Forelimb muscle (tissue), 1 donor: ENCODE data around the gene LCN1. TPM values are rescaled to one million over a fixed set of nuclear protein-coding genes. Genes with fewer than 3 reads are reported as not detected.
A peak's percentile ranks its signal among the peaks of the same experiment; 100 is the strongest.

ENCODE experiments used
- DNase-seq: peaks from one replicate; pipeline ENCODE4 v3.0.0-alpha.2; 2013; ENCODE audit warnings: low read depth
- polyA plus RNA-seq: library from polyadenylated mRNA; unstranded; fragments of 120-200 nt; gene quantifications from one replicate; pipeline ENCODE4 v1.2.1, GENCODE V29; 2013; ENCODE audit not compliant: insufficient read length

Gene LCN1
- polyA plus RNA-seq, 1 donor: not detected

DNA sequence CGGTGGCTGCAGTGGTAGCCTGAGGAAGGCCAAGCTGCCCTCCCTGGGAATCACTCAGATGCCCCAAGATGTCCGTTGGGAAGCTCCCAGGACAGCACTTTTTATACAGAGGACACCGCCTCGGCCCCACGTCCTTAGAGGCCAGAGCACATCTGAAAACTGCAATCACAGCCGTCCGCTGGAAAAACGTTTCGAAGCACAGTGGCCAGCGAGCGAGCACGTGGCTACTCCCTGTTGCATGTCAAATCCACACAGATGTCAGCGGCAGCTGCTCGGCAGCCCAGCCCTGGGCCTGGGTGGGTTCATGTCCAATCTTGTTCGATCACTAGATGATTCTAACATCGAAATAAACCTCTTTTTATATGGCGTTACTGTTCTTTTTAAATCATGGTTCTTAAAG lies 32.7 kb upstream of the LCN1 start:
- no peak for DNase-seq

DNA sequence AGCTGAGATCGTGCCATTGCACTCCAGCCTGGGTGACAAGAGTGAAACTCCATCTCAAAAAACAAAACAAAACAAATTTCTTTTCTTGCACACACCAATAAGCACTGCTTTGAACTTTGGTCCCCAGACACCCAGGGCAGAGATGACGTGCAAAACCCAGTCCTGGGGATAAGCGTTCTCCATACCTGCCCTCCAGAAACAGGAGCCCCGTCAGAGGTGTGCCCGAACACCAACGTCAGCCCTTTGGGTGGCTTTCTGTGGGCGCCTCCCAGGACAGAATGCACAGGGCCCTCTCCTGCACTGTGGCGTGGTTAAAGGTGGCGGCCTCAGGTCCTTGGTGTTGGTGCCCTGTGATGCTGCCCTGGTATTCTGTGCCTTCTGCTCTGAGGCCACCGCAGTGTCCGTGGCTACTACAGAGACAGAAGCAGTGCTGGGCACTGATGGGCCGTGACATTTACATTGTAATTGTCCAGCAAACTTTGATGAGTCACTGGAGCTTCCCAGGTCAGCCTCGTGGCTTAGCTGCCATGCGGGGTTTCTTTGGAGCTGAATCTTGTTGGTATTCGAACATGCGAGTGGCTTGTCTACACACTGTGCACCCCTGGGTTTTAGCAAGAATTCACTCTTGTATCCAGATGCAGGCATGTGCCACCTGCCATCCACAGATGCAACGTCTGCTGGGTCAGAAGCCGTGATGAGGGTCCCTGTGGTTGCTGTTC lies 31.9 kb upstream of the LCN1 start:
- DNase-seq: no peak

- no peak for DNase-seq
Measured at GRCh38 chr9:135490166-135490870, 30.9 kb upstream of the LCN1 start.

- DNase-seq: no peak
Measured at GRCh38 chr9:135490980-135491464, 30.2 kb upstream of the LCN1 start.

GRCh38 chr9:135491764-135492163 lies 29.5 kb upstream of the LCN1 start:
- no peak for DNase-seq

DNA sequence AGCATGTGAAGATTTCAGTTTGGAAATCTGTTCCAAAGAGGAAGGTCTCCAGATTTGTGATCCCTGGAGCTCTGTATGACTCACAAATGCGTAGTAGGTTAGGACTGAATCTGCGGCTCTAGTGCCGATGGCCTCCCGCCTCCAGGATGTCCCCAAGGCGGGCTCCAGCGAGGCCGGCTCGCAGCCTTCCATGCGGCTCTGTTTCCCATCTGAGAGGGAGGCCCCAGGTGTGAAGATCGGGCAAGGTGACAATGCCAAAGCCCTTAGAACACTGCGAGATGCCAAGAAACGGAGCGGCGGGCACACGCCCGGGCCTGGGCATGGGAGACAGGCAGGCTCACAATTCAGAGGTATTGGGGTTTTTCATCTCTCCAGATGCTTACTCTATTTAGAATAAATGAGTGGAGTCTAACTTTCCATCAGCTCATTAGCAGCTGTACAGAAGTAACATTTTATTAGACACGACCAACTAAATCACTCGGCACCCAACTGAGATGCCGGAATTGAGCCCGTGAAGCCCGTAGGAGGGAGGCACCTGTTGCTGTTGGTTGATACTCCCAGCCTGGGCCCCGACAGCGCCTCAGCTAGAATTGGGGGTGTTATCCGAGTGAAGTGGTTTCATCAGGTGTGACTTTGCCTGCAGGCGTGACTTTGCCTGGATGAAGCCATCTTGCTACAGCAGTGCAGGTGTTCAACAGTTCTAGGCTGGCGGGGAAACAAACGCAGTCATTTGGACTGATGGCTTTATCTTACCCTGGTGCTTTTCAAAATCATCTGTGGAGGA lies 28.2 kb upstream of the LCN1 start:
- no peak for DNase-seq

DNA sequence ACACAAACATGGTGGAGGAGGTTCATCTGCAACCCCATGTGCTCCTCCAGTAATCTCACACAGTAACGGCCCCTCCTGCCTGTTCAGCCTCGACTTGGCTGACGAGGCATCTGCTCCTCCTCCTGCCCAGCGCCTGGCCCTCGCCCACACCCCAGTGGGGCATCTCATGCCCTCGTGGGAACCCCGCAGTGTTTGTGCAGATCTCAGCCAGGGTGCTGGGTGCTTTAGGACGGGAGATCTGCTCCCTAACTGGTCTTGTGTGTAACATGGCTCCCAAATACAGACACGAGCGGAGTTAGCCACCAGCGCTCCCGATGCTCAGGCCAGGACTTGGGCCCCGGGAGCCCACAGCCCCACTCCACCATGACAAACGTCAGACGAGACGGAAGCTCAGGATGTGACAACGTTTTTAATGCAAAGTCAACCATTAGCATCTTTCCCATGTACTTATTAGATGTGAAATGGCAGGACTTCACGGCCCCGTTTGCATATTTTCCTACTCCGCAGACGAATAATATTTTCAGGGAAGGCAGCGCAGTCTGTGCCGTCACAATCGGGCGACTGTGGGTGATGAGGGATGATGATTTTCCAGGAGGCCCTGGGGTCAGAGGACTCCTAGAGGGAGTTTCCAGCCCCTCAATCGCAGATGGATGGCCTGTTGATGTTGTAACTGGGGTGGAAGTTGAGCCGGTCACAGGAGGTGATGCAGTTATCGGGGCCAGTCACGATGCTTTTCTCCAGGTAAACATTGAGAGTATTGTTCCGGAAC lies 26.3 kb upstream of the LCN1 start:
- no peak for DNase-seq

GRCh38 chr9:135498381-135499126 lies 22.7 kb upstream of the LCN1 start:
- DNase-seq: no peak

- DNase-seq: peak; percentile 52
Measured at GRCh38 chr9:135499326-135500070, 21.7 kb upstream of the LCN1 start.

DNA sequence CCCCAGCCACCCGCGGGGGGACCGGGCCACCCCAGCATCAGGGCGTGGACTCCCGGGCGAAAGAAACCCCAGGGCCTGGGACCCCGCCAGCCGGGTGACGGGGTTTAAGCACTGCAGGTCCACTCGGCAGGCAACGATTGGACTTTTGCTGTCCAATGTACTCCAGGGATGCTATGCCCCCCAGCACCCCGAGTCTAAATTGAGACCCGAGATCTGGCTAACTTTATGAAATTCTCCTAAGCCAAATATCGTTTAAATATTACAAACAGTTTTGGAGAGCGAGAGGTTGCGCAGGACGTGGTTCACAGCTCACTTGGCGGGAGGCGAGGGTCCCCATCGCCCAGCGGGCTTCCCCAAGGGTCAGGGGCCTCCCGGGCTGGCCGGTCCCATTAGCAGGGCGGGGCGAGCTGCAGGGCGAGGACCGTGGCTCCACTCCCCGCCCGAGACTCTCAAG lies 21.1 kb upstream of the LCN1 start:
- DNase-seq: no peak

- no peak for DNase-seq
Measured at GRCh38 chr9:135500525-135501260, 20.5 kb upstream of the LCN1 start, which contains the start of gene MRPS2. MRPS2 (plus strand) TSS chr9:135500682; CDS start chr9:135500711, 29 bp downstream.

- DNase-seq: no peak
Measured at GRCh38 chr9:135501261-135502167, 19.7 kb upstream of the LCN1 start.

DNA sequence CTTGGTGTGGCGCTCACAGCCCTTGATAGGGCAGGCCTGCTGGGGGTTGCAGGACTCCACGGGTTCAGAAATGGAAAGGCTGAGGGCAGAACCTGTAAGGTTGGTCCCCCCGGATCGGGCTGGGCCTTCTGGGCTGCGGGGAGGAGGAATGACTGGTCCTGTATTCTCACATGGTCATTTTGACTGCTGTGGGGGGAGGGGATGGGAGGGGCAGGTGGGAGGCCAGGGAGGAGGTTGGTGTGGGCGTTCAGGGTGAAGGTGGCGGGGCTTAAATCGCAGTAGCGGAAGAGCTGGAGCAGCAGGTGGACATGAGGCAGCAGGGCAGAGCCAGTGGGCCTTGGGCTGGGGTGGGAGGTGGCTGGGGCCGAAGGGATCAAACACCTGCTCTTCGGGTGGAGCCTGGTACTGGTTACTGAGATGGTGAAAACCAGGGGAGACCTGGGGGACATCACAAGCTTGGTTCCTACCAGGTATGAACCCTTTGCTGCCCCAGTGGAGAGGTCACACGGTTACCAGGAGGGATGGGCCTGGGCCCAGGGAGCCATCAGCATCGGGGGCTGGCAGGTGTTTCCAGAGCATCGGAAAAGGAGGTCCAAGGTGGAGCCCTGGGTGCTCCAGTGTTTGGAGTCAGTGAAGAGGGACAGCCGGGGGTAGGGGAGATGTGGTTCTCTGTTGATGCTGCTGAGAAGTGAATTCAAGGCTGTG lies 18.9 kb upstream of the LCN1 start:
- DNase-seq: no peak

DNA sequence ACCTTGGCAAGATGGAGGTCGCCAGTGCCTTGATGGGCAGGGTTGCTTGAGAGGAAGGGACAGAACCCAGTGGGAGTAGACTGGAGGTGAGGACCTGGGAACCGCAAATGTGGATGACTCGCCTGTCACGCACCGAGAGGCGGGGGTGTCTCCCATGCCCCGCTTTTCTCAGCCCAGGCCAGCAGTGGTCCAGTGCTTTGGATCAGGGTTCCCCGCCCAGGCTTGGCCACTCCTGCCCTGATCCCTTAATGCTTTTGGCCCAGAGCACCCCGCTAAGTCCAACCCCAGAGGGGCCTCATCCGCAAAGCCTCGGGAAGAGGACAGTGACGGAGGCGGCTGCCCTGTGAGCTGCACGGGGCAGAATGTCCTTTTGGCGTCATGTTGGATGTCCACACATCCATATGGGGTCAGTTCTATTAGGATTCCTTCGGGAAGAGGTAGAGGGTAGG lies 18.3 kb upstream of the LCN1 start:
- DNase-seq: no peak

- DNase-seq: no peak
Measured at GRCh38 chr9:135503371-135504261, 17.6 kb upstream of the LCN1 start.
